GM18870 (cell line): ENCODE measurements around the gene CNFN.

Source experiments
- ATAC-seq: cut with Tn5 transposase; IDR thresholded peaks from one replicate; pipeline ENCODE4 v1.9.1; 2021; ENCODE audit warnings: moderate library complexity; ENCODE audit not compliant: unreplicated experiment

Gene CNFN

GRCh38 chr19:42410371-42410770 is 20.3 kb upstream of the CNFN start:
- ATAC-seq, result no peak

GRCh38 chr19:42409477-42409876 is 19.4 kb upstream of the CNFN start:
- no peak for ATAC-seq

GRCh38 chr19:42407816-42408175 is 17.7 kb upstream of the CNFN start:
- ATAC-seq, result no peak

GRCh38 chr19:42407085-42407815 is 17.2 kb upstream of the CNFN start:
- ATAC-seq, result no peak

- ATAC-seq, result no peak
Measured at GRCh38 chr19:42406111-42406510, 16.0 kb upstream of the CNFN start.

- no peak for ATAC-seq
Measured at GRCh38 chr19:42403586-42403985, 13.5 kb upstream of the CNFN start.

- ATAC-seq, result no peak
Measured at GRCh38 chr19:42402376-42403116, 12.4 kb upstream of the CNFN start.

GRCh38 chr19:42401365-42402303 is 11.5 kb upstream of the CNFN start:
- no peak for ATAC-seq

- ATAC-seq, result no peak
Measured at GRCh38 chr19:42400404-42400803, 10.3 kb upstream of the CNFN start.

- ATAC-seq, result no peak
Measured at GRCh38 chr19:42397263-42398166, 7.4 kb upstream of the CNFN start.

- peak; percentile 78 for ATAC-seq
Measured at GRCh38 chr19:42396381-42397262, 6.5 kb upstream of the CNFN start.

- ATAC-seq, result no peak
Measured at GRCh38 chr19:42394751-42395150, 4.7 kb upstream of the CNFN start.

- ATAC-seq, result no peak
Measured at GRCh38 chr19:42392165-42392564, 2.1 kb upstream of the CNFN start.

GRCh38 chr19:42388851-42389489 is 1.1 kb downstream of the CNFN start:
- ATAC-seq, result no peak

GRCh38 chr19:42386974-42387707 is 3.0 kb downstream of the CNFN start:
- no peak for ATAC-seq

- no peak for ATAC-seq
Measured at GRCh38 chr19:42380155-42380554, 9.9 kb downstream of the CNFN start.

GRCh38 chr19:42378225-42379215 is 11.6 kb downstream of the CNFN start:
- ATAC-seq, result no peak
